Body of pancreas (tissue), 4 donors: ENCODE measurements around the gene HECTD2.

Experiments used
- POLR2A ChIP-seq, 3 donors: fragments of 450-650 bp; IDR thresholded peaks; one replicate each; pipeline ENCODE4 v1.6.1; 2016; ENCODE audit warnings: antibody characterized with exemption in 3 of 3, mild to moderate bottlenecking in 2 of 3
- TF ChIP-seq, protein P1 (sequence below), 7 experiments: fragments of 450-650 bp in 4 of 7; fragments of 200-600 bp in 3 of 7; sonication (generic) in 3 of 7; IDR thresholded peaks; one replicate each; pipeline ENCODE4 v1.5.1; 2016 to 2019; ENCODE audit warnings: antibody characterized with exemption in 7 of 7

- TF ChIP-seq, protein P1, sequence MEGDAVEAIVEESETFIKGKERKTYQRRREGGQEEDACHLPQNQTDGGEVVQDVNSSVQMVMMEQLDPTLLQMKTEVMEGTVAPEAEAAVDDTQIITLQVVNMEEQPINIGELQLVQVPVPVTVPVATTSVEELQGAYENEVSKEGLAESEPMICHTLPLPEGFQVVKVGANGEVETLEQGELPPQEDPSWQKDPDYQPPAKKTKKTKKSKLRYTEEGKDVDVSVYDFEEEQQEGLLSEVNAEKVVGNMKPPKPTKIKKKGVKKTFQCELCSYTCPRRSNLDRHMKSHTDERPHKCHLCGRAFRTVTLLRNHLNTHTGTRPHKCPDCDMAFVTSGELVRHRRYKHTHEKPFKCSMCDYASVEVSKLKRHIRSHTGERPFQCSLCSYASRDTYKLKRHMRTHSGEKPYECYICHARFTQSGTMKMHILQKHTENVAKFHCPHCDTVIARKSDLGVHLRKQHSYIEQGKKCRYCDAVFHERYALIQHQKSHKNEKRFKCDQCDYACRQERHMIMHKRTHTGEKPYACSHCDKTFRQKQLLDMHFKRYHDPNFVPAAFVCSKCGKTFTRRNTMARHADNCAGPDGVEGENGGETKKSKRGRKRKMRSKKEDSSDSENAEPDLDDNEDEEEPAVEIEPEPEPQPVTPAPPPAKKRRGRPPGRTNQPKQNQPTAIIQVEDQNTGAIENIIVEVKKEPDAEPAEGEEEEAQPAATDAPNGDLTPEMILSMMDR (IDR thresholded peaks at IDR 0.05), result no peak
- no peak for TF ChIP-seq POLR2A (IDR thresholded peaks at IDR 0.05)
Observed at GRCh38 chr10:91555455-91555854, 145.3 kb downstream of the HECTD2 start.
